ENCODE measurements around the gene PRR3.
A peak's percentile ranks its signal among the peaks of the same experiment; 100 is the strongest.

Gene PRR3

DNA sequence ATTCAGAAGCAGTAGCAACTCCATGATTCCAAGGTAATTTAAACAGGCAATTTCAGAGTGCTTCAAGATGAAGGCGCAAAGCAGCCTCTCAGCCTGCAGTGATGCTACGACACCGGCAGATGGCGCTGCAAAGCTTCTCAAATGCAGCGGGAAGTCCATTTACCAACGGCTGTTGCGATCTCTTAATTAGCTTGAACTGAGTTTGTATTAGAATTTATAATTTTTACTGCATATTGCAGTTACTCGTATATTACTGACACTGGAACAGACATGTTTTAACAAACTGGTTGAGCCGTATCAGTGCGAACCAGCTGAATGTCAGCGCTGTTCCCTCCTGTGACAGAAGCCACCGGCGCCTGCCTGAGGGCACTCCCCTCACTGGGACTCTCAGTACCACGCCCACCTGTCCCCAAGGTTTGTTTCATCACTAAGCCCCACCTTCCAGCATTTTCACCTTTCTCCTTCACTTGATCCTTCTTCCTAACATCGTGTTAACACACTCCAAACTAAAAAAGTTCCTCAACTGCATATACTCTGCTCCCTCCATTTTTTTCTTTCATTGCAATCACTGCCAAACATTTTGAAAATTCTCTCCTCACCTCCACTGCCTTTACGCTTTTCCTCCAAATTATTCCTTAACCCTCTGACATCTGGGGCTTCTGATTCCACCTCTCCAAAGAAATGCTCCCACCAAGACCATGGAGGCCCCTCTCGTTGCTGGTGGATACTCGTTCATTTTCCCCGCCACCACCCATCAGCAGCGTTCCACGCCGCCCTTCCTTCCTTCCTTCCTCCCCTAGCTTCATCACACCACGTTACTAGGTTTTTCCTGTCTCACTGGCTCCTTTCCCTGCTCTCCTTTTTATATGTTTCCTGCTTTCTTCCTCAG, 15.3 kb upstream of the PRR3 start:
- peak; percentile 78 for DNase-seq

DNA sequence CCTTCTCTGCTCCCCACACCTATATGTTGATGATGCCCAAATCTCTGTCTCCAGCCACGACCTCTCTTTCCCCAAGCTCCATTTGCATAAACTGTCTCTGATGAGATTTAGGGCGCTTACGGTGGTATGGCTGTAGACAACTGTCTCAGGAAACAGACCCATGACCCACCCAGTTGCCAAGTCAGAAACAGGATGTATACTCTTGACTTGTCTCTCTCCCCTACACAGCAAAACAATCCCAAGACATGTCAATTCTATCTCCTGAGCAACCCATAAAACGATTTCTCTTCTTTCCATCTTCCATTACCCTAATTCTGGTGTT, 14.7 kb upstream of the PRR3 start:
- DNase-seq, result no peak

DNA sequence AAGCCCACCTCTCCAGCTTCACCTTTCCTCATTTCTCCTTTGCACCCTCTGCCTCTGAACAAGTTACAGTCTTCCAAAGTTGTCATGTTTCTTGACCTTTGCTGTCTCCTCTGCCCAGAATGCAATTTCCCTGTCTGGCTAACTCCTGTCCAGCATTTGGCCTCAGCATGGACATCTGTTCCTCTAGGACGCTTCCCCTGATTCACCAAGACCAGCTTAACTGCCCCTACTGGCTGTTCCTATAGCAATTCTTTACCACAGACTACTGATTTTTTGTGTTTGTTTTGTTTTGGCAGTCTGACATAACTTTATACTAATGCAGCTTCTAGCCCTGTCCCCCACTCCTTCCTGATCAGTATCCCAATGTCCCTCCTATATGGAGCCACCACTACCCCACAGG, 14.2 kb upstream of the PRR3 start:
- no peak for DNase-seq

DNA sequence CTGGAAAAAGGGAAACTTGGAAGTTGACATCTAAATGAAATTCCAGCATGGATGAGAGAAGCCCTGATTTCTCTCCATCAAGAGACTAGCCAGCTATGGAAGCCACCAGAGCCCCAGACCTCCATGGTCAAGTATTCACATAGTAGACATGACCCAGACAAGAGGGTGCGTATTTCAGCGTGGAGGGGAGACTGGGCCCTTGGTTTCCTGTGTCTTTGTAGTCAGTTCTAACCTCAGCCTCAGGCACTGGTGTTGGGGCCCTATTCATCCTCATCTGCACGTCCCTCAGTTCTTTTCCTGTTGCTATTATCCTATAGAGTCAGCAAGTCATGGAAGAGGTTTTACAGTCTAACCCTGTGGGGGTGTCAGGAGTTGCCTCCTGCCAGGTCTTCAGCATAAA, 13.3 kb upstream of the PRR3 start:
- no peak for DNase-seq

DNA sequence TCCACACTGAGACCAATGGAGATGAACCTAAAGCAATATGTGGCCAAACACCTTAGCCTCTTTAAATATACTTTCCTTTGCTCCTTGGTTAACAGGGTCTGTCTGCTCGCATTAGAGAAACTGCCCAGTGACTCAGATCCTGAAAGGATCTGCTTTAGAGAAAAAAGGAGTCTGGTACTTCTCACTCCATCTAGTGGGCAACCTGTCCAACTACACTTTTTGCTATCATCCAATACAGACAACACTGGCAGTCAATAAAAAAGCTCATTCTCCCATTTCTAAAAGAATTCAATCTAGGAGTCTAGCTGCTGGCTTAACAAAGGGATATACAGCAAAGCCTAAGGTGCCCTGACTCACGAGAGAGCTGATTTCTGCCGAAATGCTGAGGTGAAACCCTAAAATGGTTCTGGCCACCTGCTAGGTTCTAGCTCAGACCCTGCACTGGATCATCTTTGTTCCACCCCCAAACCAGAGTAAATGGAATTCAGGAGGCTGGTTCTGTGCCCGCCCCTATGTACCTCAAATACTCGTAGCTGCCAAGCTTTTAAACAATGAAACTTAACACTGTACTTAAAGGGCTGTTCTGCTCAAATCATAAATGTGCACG, 12.3 kb upstream of the PRR3 start:
- DNase-seq, result peak; percentile 43

DNA sequence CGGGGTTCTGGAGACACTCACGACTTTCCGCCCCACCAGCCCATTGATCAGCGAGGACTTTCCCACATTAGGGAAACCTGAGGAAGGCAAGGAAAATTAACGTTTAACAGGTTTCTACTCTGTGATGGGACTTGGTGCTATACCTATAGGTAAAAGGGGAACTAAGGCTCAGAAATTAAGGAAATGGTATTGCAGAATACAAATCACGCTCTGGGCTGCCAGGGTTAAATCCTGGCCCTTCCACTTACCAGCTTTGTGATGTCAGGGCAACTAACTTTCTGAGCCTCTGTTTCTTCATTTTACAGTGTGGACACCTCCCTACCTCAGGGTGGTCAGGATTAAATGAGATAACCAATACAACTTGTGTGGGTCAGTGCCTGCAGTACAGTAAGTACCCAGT, 9.6 kb upstream of the PRR3 start:
- no peak for DNase-seq

DNA sequence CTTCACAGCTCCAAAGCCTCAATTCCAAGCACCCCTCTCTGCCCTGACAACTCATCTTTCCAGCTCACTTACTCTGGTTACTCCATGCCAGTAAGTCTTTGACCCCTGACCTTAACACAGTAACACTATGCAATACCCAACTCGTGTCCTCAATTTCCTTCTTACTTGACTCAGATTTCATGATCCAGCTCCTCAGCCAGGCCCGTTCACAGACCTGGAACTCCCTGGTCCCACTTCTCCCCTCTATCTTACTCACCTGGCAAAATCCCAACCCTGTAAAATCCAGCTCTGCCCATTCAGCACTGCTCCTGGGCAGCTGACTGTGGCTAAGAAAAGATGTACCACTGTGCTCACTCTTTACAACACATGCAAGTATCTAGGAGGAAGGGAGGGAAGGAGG, 8.7 kb upstream of the PRR3 start:
- no peak for DNase-seq

DNA sequence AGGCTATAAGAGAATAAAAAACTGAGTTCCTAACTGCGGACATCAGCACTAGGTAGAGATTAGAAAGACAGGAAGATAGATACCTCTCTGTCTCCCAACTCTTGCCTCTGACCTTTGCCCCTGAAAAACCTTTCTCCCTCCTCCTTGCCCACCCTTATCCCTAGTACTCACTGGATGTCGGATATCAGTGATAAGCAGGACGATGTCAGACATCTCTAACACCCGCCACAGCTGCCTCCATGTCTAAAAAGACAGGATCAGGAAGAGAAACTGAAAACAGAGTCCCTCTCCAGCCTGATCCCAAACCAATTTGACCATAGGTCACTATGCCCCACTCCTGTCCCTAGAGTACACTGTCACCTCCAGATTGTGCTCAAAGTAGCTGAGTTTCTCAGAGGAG, 2.7 kb upstream of the PRR3 start:
- no peak for DNase-seq

DNA sequence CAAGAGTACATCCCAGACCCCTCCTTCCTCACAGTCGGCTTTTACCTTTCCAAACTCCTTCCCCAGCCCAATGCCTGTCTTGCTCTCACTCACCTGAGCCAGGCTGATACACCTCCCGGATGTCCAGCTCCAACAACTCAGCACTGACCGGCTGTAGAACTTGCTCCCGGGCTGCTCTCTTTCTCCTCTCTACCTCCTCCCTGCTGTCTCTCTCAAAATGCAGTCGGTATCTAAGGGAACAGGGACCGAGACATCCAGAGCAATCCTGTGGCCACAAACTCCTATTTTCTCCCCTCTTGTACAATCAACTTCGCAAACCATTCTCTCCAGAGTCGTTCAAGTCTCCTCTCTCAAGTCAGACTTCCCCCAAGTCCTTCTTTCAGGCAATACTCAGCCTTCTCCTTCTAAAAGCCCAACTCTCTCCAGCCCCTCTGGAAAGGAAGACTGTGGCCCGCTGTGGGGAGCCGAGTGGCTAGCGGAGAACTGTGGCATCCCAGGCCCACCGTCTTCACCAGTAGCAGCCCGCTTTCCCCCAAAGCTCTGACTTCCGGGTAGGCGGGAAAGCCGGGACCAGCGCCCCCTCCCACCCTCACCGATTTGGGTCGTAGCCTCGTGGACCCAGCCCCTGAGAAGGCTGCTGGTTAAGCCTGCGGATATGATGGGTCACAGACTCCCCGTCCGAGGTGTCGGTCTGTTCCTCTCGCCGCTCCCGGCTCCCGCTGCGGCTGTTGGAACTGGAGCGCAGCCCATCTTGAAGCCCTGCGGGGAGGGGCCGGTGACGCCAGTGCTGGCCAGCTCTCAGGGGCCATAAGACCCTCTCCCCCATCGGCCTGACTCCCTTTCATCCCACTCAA, 1.9 kb upstream of the PRR3 start:
- DNase-seq, result no peak

DNA sequence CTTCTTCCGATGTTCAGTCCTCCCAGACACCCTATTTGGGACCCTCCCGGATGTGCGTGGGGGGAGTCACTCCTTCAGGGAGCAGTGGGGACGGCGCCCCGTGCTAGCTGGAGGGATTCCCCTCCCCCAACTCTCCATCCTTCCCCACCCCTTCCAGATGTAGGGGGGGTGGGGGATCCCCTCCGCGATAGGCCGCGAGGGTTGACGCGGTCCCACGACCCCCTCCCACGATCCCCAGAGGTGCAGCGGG, 1.4 kb upstream of the PRR3 start:
- no peak for DNase-seq

DNA sequence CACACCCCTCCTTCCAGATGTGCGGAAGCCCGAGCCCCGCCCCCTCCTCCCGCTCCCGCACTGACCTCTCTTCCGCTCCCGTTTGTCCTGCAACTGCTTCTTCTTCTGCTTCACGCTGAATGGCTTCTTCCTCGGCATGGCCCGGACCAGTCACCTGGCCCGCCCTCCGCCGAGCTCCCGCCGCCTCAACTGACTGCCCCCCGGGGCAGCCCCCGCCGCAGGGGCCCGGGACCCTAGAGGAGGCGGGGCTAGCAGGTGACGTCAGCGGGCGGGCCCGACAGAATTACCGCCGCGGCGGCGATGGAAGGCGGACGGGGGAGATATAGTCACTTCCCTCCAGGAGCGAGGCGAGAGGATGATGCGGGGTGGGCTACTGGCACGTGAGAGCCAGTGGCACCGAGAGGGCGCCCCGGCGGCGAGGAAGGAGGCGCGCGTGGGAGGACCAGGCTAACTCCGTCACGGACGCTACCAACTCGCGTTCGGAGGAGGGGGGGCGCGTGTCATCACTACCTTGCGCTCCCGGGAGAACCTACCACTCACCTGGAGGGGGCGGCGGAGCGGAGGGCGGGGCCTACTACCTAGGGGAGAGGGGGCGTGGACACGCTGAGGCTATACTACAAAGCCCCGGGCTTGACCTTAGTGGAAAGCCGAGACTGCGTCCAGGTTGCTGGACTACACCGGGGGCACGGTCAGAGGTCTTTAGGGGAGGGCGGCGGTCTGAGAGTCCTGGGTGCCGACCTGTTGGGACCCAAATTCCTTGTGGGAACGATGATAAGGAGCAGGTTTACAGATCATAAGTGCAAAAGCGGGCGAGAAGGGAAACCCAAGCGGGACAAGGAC, 809 bp upstream of the PRR3 start, which contains the start of gene GNL1:
GNL1 (minus strand) TSS at position 424 of the 840 bp plus-strand sequence; CDS start at position 138, 286 bp downstream.
- peak; percentile 29 for DNase-seq

DNA sequence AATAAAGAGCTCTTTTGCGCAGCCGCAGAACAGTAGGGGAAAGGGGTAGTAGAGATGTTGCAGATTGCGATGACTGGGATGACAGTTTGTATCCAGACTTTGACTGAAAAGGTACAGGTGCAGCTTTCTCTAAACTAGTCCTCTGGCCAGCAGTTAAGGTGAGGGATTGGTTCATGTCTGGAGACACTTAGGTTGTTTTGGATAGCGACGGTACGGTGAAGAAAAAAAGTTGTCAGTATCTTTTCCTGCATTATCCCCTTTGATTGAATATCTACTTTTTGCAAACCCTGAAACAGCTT, 537 bp downstream of the PRR3 start:
- no peak for DNase-seq

DNA sequence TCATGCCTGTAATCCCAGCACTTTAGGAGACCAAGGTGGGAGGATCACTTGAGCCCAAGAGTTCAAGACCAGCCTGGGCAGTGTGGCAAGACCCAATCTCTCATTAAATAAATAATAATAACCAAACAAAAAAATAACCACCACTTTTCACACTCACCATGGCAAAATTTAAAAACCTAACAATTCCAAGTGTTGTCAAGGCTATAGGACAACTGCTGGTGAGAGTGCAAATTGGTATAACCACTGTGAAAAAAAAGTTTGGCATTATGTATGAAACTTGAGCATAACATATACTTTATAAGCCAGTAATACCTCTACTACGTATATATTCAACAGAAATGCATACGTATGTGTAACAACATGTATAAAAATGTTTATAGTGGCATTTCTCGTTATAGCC, 3.8 kb downstream of the PRR3 start:
- no peak for DNase-seq

DNA sequence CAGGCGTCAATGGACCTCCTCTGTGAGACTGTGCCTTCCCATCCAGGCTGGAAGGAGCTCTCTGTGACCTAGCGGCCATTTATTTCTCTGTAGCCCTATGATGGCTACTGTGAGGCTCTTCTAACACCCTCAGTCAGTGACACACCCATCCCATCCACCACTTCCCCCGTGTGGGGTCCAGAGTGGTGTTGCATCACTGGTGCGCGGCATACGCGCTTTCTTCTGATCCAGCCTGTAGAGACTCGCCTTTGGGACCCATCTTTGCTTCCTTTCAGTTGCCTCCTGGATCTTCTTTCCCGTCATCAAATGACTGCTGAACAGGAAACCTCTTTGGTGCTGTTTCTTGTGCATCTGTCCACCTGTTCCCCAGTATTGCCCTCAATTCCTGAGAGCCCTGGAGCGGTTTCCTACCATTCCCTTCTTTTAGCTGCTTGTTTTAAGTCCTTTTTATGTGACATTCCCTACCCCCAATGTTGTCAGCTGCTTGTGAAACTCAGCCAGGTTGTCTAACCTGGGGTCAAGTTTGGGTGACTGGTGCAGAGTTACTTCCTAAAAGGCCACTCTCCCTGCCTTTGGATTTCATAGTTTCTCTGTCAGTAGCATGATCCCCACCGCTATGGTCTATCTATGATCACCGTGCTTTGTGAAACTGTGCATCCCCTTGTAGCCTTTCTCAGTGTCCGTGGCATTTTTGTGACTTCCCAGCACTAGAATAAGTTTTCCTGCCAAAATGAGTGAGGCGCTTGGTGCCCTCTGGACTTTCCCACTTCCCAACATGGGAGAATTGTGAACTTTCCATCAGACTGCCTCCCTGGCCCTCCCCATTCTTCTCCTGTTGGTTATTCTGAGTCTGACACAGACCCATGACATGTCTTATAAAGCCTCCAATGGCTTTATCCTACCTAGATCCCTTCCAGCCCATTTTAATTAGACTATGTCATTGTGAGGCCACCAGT, 5.7 kb downstream of the PRR3 start:
- no peak for DNase-seq

DNA sequence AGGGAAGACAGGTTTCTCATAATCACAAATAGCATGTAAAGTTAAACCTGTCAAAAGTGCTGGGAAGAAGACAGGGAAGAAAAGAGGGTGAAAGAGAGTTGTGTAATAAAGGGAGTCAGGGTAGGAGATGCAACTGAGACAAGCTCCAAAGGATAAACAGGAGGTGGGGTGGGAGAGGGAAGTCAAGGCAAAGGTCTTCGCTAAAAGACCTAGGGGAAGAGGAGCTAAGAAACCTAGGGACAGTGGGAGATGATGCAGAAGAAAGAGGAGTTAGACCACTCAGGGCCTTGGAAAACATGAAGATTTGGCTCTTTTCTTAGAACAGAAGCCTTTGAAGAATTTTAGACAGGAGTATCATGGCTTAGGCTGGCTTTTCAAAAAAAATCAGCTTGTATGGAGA, 7.0 kb downstream of the PRR3 start:
- no peak for DNase-seq

DNA sequence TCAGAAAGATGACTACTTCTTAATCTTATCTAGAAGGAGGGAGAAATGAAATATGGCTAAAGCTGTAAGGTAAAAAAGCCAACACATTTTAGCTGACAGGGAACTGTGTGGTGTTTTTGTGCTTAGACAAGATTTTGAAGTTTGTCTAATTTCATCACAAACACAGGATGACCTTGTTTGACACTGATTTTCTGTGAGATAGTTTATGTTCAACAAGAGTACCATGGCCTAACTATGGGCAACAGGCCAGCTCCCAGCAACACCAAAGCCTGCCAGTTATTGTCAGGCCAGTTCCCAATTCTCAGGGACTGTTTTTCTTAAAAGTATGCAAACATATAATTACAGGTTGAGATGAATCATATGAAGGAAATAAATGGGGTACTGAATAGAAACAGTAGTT, 8.7 kb downstream of the PRR3 start:
- DNase-seq, result no peak

DNA sequence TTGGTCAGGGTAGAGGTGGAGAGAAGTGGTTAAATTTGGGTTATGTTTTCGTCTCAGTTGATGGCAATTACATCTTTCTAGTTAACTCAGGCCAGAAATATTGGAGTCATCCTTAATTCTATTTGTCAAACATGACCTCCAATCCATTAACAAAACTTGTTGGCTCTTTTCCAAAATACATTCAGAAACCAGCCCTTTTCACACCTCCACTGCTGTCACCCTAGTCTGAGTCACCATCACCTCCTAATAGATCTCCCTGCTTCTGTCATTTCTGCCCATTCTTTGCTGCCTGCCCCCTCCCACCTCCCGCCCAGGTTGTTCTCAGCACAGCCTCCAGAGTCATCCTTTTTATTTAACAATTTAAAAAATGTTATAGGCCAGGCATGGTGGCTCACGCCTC, 11.2 kb downstream of the PRR3 start:
- DNase-seq, result no peak

DNA sequence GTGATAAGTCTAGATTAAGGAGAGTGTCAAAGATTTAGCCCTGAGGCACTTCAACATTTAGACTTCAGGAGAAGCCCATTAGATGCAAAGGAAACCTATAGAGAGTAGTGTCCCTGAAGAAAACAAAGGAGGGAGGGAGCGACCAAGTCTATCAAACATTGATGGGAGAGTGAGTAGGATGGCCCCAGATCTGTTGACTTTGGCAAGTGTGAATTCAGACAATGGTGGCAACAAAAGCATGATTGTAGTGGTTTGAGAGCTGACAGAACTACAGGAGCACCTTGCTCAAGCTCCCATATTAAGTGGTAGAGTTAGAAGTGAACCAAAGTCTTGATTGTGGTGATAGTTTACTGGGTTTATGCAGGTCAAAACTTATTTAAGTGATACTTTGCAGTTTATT, 13.2 kb downstream of the PRR3 start:
- no peak for DNase-seq

DNA sequence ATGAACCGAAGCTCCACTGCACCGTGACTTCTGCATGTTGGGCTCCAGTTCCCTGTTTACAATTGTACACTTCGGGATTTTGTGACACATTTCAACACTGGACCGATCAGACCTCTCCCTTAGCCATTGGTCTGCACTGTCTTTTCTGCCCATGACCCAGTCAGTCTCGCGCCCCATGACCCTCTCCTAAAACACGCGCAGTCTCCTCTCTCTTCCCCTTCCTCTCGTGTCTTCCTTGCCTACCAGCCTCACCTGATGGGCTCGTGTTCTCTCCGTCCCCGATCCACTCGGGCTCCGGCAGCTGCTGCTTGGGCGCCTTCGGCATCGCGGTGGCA, 13.6 kb downstream of the PRR3 start:
- no peak for DNase-seq

DNA sequence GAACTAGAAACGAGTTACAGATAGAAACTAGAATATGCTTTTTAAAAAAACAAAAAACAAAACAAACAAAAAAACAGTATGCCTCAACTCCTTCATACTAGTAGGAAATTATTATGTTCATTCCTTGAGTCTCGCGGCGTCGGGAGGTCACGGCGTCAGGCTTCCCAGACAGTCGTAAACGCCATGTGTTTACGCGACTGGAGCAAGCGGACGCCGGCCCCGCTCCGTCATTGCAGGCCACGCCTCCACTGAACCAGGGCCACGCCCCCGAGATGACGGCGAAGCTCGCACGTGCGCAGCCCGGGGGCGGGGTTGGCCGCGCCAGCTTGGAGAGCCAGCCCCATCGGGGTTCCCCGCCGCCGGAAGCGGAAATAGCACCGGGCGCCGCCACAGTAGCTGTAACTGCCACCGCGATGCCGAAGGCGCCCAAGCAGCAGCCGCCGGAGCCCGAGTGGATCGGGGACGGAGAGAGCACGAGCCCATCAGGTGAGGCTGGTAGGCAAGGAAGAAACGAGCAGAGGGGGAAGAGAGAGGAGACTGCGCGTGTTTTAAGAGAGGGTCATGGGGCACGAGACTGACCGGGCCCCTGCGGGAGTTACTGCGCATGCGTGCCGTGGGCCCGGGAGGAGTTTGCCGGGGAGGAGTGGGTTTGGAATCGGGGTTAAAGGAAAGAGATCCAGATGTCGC, 14.1 kb downstream of the PRR3 start, which contains the start of gene ABCF1:
ABCF1 (plus strand) TSS at position 368 of the 687 bp plus-strand sequence; CDS start at position 414, 46 bp downstream.
- peak; percentile 87 for DNase-seq

DNA sequence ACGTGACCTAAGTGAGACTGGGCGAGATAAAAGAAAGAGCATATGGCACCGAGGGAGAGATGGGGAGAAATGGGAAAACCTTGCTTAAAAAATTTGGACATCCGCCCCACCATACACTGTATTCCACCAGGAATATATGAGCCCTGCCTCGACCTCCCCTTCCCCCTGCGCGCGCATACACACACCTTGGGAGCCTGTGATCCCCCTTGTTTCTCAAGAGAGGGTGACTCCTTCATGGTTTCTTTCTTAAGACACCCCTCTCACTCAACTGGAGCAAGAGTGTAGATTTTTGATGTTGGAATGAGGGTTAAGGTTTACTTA, 14.6 kb downstream of the PRR3 start:
- DNase-seq, result no peak

DNA sequence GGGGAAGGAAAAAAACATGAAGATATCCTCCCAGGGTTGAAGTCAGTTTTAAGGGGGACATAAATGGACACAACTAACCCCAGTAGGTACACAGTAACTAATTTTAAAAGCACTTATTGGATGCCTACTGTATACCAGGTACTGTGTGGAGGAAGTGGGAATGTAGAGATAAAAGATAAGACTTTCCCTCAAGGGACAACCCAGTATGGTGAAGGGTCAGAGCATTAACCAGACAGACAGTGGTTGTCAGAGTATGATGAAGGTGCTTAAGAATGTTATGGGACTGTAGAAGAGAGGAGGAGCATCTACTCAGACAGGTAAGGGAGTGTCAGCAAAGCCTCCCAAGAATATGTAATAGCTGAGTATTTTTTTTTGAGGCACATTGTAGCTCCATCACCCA, 15.1 kb downstream of the PRR3 start:
- DNase-seq, result no peak
